ENCODE results near the gene GUCY1A2.
"Not testable (repeated sequence)": the region's sequence is repeated elsewhere in the genome, so short reads cannot be mapped to it uniquely, and the experiment has no call there.

The GUCY1A2 gene

GRCh38 chr11:106834567-106834966, 183.7 kb downstream of the GUCY1A2 start:
- peak; percentile 65 for DNase-seq

GRCh38 chr11:106828976-106829375, 189.3 kb downstream of the GUCY1A2 start:
- no peak for DNase-seq

GRCh38 chr11:106828576-106828975, 189.7 kb downstream of the GUCY1A2 start:
- DNase-seq, result no peak

GRCh38 chr11:106827687-106828086, 190.6 kb downstream of the GUCY1A2 start:
- no peak for DNase-seq

- not testable (repeated sequence) for DNase-seq
Measured at GRCh38 chr11:106826558-106826957, 191.7 kb downstream of the GUCY1A2 start.

- no peak for DNase-seq
Measured at GRCh38 chr11:106821826-106822225, 196.4 kb downstream of the GUCY1A2 start.

- no peak for DNase-seq
Measured at GRCh38 chr11:106821291-106821690, 197.0 kb downstream of the GUCY1A2 start.

GRCh38 chr11:106818443-106818842, 199.8 kb downstream of the GUCY1A2 start:
- no peak for DNase-seq

GRCh38 chr11:106815209-106815608, 203.1 kb downstream of the GUCY1A2 start:
- DNase-seq, result no peak

- no peak for DNase-seq
Measured at GRCh38 chr11:106813806-106814205, 204.5 kb downstream of the GUCY1A2 start.

- DNase-seq, result no peak
Measured at GRCh38 chr11:106794058-106794457, 224.2 kb downstream of the GUCY1A2 start.

- DNase-seq, result no peak
Measured at GRCh38 chr11:106789406-106789805, 228.9 kb downstream of the GUCY1A2 start.

- no peak for DNase-seq
Measured at GRCh38 chr11:106787454-106787853, 230.8 kb downstream of the GUCY1A2 start.

- no peak for DNase-seq
Measured at GRCh38 chr11:106785913-106786650, 232.2 kb downstream of the GUCY1A2 start.

- not testable (repeated sequence) for DNase-seq
Measured at GRCh38 chr11:106777302-106777701, 241.0 kb downstream of the GUCY1A2 start.

GRCh38 chr11:106770489-106771085, 247.7 kb downstream of the GUCY1A2 start:
- no peak for DNase-seq

GRCh38 chr11:106765469-106766258, 252.6 kb downstream of the GUCY1A2 start:
- peak; percentile 35 for DNase-seq

- DNase-seq, result peak; percentile 33
Measured at GRCh38 chr11:106763501-106763900, 254.8 kb downstream of the GUCY1A2 start.

GRCh38 chr11:106761745-106762144, 256.5 kb downstream of the GUCY1A2 start:
- no peak for DNase-seq

GRCh38 chr11:106761240-106761639, 257.0 kb downstream of the GUCY1A2 start:
- no peak for DNase-seq

GRCh38 chr11:106748059-106748458, 270.2 kb downstream of the GUCY1A2 start:
- DNase-seq, result peak; percentile 5

- DNase-seq, result no peak
Measured at GRCh38 chr11:106745941-106746340, 272.3 kb downstream of the GUCY1A2 start.

- DNase-seq, result no peak
Measured at GRCh38 chr11:106733635-106734034, 284.6 kb downstream of the GUCY1A2 start.

- no peak for DNase-seq
Measured at GRCh38 chr11:106728859-106729258, 289.4 kb downstream of the GUCY1A2 start.

Data from NCI-H82 (cell line).